Astrocyte (in vitro differentiated cells and primary cell): ENCODE data around the gene GPR15. TPM values are rescaled to one million over a fixed set of nuclear protein-coding genes. Genes with fewer than 3 reads are reported as not detected.

Experiments
- DNase-seq: peaks from one replicate; pipeline ENCODE4 v3.0.0-alpha.2; 2010; ENCODE audit warnings: low read depth
- FAIRE-seq: peaks from 2 replicates; lab custom pipeline; 2011; peaks lifted over from hg19 to GRCh38; lab: Jason Lieb, UNC
- H2AFZ ChIP-seq: 2 replicates; pipeline ENCODE4 v1.6.0; 2012; ENCODE audit warnings: low read depth, low read length, inconsistent platforms
- H3K27ac ChIP-seq: 2 replicates; pipeline ENCODE4 v1.5.1; 2011; ENCODE audit warnings: low read depth, low read length, inconsistent platforms
- H3K27me3 ChIP-seq: 2 replicates; pipeline ENCODE4 v1.6.0; 2011; ENCODE audit warnings: low read length, inconsistent platforms; ENCODE audit not compliant: insufficient read depth
- H3K36me3 ChIP-seq: 2 replicates; pipeline ENCODE4 v1.5.1; 2011; ENCODE audit warnings: low read length, inconsistent platforms; ENCODE audit not compliant: insufficient read depth
- H3K4me1 ChIP-seq: 2 replicates; pipeline ENCODE4 v1.5.1; 2011; ENCODE audit warnings: low read length, inconsistent platforms; ENCODE audit not compliant: insufficient read depth
- H3K4me2 ChIP-seq: 2 replicates; pipeline ENCODE4 v1.6.0; 2012; ENCODE audit warnings: low read length, inconsistent platforms
- H3K4me3 ChIP-seq: 2 replicates; pipeline ENCODE4 v1.5.1; 2011; ENCODE audit warnings: low read depth, mild to moderate bottlenecking, low read length, inconsistent platforms; ENCODE audit not compliant: insufficient read depth
- H3K79me2 ChIP-seq: 2 replicates; pipeline ENCODE4 v1.6.0; 2012; ENCODE audit warnings: mild to moderate bottlenecking, low read length, inconsistent platforms; ENCODE audit not compliant: insufficient read depth
- H3K9ac ChIP-seq: 2 replicates; pipeline ENCODE4 v1.6.0; 2012; ENCODE audit warnings: mild to moderate bottlenecking, low read length, inconsistent platforms
- H3K9me3 ChIP-seq: 2 replicates; pipeline ENCODE4 v1.5.1; 2012; ENCODE audit warnings: low read depth, mild to moderate bottlenecking, low read length, inconsistent platforms; ENCODE audit not compliant: insufficient read depth
- H4K20me1 ChIP-seq: 2 replicates; pipeline ENCODE4 v1.6.0; 2012; ENCODE audit warnings: low read length, inconsistent platforms; ENCODE audit not compliant: insufficient read depth
- H3K27ac Mint-ChIP-seq: one replicate; pipeline ENCODE4 v1.8.0; 2021; ENCODE audit warnings: mild to moderate bottlenecking, mixed read lengths; ENCODE audit not compliant: unreplicated experiment
- H3K27me3 Mint-ChIP-seq: one replicate; pipeline ENCODE4 v1.8.0; 2021; ENCODE audit warnings: low read depth, mixed read lengths; ENCODE audit not compliant: unreplicated experiment
- H3K36me3 Mint-ChIP-seq: one replicate; pipeline ENCODE4 v1.8.0; 2021; ENCODE audit warnings: low read depth, mixed read lengths; ENCODE audit not compliant: unreplicated experiment
- H3K4me1 Mint-ChIP-seq: one replicate; pipeline ENCODE4 v1.8.0; 2021; ENCODE audit warnings: low read depth, mixed read lengths; ENCODE audit not compliant: unreplicated experiment
- H3K4me3 Mint-ChIP-seq: one replicate; pipeline ENCODE4 v1.8.0; 2021; ENCODE audit warnings: mild to moderate bottlenecking, moderate library complexity, mixed read lengths; ENCODE audit not compliant: unreplicated experiment
- H3K9me3 Mint-ChIP-seq: one replicate; pipeline ENCODE4 v1.8.0; 2021; ENCODE audit warnings: mild to moderate bottlenecking, mixed read lengths; ENCODE audit not compliant: unreplicated experiment
- CTCF ChIP-seq: IDR thresholded peaks from 2 replicates; pipeline ENCODE4 v1.5.1; 2011; ENCODE audit warnings: low read depth, mild to moderate bottlenecking, inconsistent platforms, low read length, moderate library complexity; ENCODE audit not compliant: insufficient read depth
- EZH2 ChIP-seq: IDR thresholded peaks from 2 replicates; pipeline ENCODE4 v1.6.1; 2012; ENCODE audit warnings: mild to moderate bottlenecking, low read length, inconsistent platforms; ENCODE audit not compliant: insufficient read depth
- total RNA-seq: library from RNA; stranded (reverse); gene quantifications from 2 replicates; pipeline ENCODE4 v1.2.1, GENCODE V29; 2021

The GPR15 gene
- total RNA-seq, 1 donor from 2014 or later, result not detected

- Histone ChIP-seq H3K36me3 (no peaks in the 10 kb centered on the region), H4K20me1 (no peaks in the 10 kb centered on the region), H3K79me2 (no peaks in the 10 kb centered on the region), H3K27me3 (peaks cover 9% of the 10 kb centered on the region), H3K9ac (no peak overlapping the region), H3K4me1 (no peaks in the 10 kb centered on the region), H3K4me2 (no peak overlapping the region), H3K27ac (no peak overlapping the region), H2AFZ (no peak overlapping the region), H3K4me3 (no peak overlapping the region), H3K9me3 (no peaks in the 10 kb centered on the region)
- Mint-ChIP-seq H3K36me3 (no peaks in the 10 kb centered on the region), H3K4me3 (no peak overlapping the region), H3K4me1 (peaks cover 3% of the 10 kb centered on the region), H3K27me3 (peaks cover 4% of the 10 kb centered on the region), H3K9me3 (no peaks in the 10 kb centered on the region), H3K27ac (no peak overlapping the region)
- TF ChIP-seq CTCF (no peak), EZH2 (no peak)
- no peak for DNase-seq
- FAIRE-seq, result no peak
Observed at GRCh38 chr3:98553021-98553563, 21.3 kb downstream of the GPR15 start.

GRCh38 chr3:98553753-98554152, 22.0 kb downstream of the GPR15 start:
- Mint-ChIP-seq H3K4me1 (peaks cover 3% of the 10 kb centered on the region), H3K36me3 (no peaks in the 10 kb centered on the region), H3K27ac (no peak overlapping the region), H3K4me3 (no peak overlapping the region), H3K9me3 (no peaks in the 10 kb centered on the region), H3K27me3 (peaks cover 4% of the 10 kb centered on the region)
- no peak overlapping the region for H3K4me2 ChIP-seq
- no peak for DNase-seq
- no peaks in the 10 kb centered on the region for H4K20me1 ChIP-seq
- H3K27ac ChIP-seq, result no peak overlapping the region
- H3K36me3 ChIP-seq, result no peaks in the 10 kb centered on the region
- H3K9ac ChIP-seq, result no peak overlapping the region
- no peaks in the 10 kb centered on the region for H3K79me2 ChIP-seq
- TF ChIP-seq CTCF, result no peak
- TF ChIP-seq EZH2, result no peak
- H3K27me3 ChIP-seq, result peaks cover 9% of the 10 kb centered on the region
- H3K9me3 ChIP-seq, result no peaks in the 10 kb centered on the region
- no peak overlapping the region for H3K4me3 ChIP-seq
- H3K4me1 ChIP-seq, result no peaks in the 10 kb centered on the region
- H2AFZ ChIP-seq, result no peak overlapping the region
- no peak for FAIRE-seq

- Mint-ChIP-seq H3K4me3 (no peak overlapping the region), H3K36me3 (no peaks in the 10 kb centered on the region), H3K4me1 (peaks cover 3% of the 10 kb centered on the region), H3K9me3 (no peaks in the 10 kb centered on the region), H3K27ac (no peak overlapping the region), H3K27me3 (peaks cover 4% of the 10 kb centered on the region)
- Histone ChIP-seq H3K36me3 (no peaks in the 10 kb centered on the region), H3K4me1 (no peaks in the 10 kb centered on the region), H3K9me3 (no peaks in the 10 kb centered on the region), H3K4me2 (no peak overlapping the region), H3K27me3 (peaks cover 9% of the 10 kb centered on the region), H3K27ac (no peak overlapping the region), H4K20me1 (no peaks in the 10 kb centered on the region), H2AFZ (no peak overlapping the region), H3K9ac (no peak overlapping the region), H3K79me2 (no peaks in the 10 kb centered on the region), H3K4me3 (no peak overlapping the region)
- DNase-seq, result no peak
- FAIRE-seq, result no peak
- TF ChIP-seq CTCF (no peak), EZH2 (no peak)
Observed at GRCh38 chr3:98554580-98554979, 22.8 kb downstream of the GPR15 start.
